Psoas muscle (tissue), 8 donors: Measurements from ENCODE around the gene PRRT2. TPM values are rescaled to one million over a fixed set of nuclear protein-coding genes. Genes with fewer than 3 reads are reported as not detected.

ENCODE experiments used
- ATAC-seq, 4 donors: fragments of 200-7000 bp; cut with Tn5 transposase; one replicate each; pipeline ENCODE4 v1.9.1; 2020; ENCODE audit warnings: moderate library complexity in 3 of 4, mild to moderate bottlenecking in 2 of 4
- DNase-seq, 2 donors: peaks; one replicate each; pipeline ENCODE4 v3.0.0-alpha.2; 2020
- H3K27ac ChIP-seq: fragments of 200-600 bp; one replicate; pipeline ENCODE4 v1.8.0; 2022
- H3K27me3 ChIP-seq, 3 donors: fragments of 200-600 bp in 1 of 3; one replicate each; pipeline versions ENCODE4 v1.6.1 to v1.8.0; 2013 to 2022; ENCODE audit warnings: low read length in 2 of 3, mild to moderate bottlenecking in 2 of 3, moderate library complexity in 1 of 3; ENCODE audit not compliant: insufficient read depth in 3 of 3
- H3K36me3 ChIP-seq, 2 donors: fragments of 200-600 bp in 1 of 2; one replicate each; pipeline versions ENCODE4 v1.6.1 to v1.8.0; 2013 to 2022; ENCODE audit warnings: low read depth in 1 of 2, mild to moderate bottlenecking in 1 of 2, moderate library complexity in 1 of 2; ENCODE audit not compliant: insufficient read depth in 1 of 2
- H3K4me1 ChIP-seq: fragments of 200-600 bp; one replicate; pipeline ENCODE4 v1.8.0; 2022
- H3K4me3 ChIP-seq: fragments of 200-600 bp; one replicate; pipeline ENCODE4 v1.8.0; 2022; ENCODE audit warnings: mild to moderate bottlenecking
- H3K9me3 ChIP-seq: fragments of 200-600 bp; one replicate; pipeline ENCODE4 v1.8.0; 2022
- CTCF ChIP-seq: fragments of 200-600 bp; IDR thresholded peaks from one replicate; pipeline ENCODE4 v1.8.0; 2022; ENCODE audit warnings: antibody characterized with exemption
- WGBS, 3 donors: extraction: QIAGEN DNeasy Blood & Tissue Kit; methylation state at CpG; one replicate each; pipeline versions ENCODE4 v1.1.6 to v1.1.7; 2013; 5-methylcytosine and 5-hydroxymethylcytosine counted together
- intact Hi-C, 2 donors: fragments of 100-400 bp; cut with DNase I; formaldehyde crosslinking; loops; one replicate each; pipeline versions ENCODE4 v1.11.0 to v1.14.2; 2022
- polyA plus RNA-seq, 3 donors: library from polyadenylated mRNA; stranded (reverse); fragments of 200-250 nt; gene quantifications; one replicate each; pipeline ENCODE4 v1.2.3, GENCODE V29; 2013
- total RNA-seq, 4 donors: library from RNA; stranded (reverse); fragmentation: NEBNext Ultra II Directional in 2 of 4; extraction: Animal tissue kit (Norgen Biotek cat#: 25700) in 2 of 4; gene quantifications; one replicate each; pipeline versions ENCODE4 v1.2.1 to v1.2.4, GENCODE V29; 2021 to 2023
- donor health status: healthy with polysubstance abuse.
- donor health status: DM: no; HTN: no; CAD: no; lungs with moderate emphysema.
- donor health status: Bipolar disorder and iron deficiency.
- donor health status: healthy.
- donor health status: DM: yes; HTN: yes; CAD: no.
- donor health status: DM: no; HTN: no; CAD: no.
- donor health status: DM: no; HTN: no; CAD: no.
- donor health status: DM: yes; HTN: yes; CAD: no.

The PRRT2 gene
- total and polyA plus RNA-seq, 7 donors: 0.17 to 1.8 (median 0.44) TPM

- Histone ChIP-seq H3K9me3 (no peaks in the 10 kb centered on the region), H3K4me3 (peak within 1 kb of the TSS; percentile 95), H3K27me3 (no peaks in the 10 kb centered on the region), H3K27ac (peak within 1 kb of the TSS; percentile 85), H3K36me3 (peaks cover 0 to 34% of the 10 kb centered on the region in 2 donors), H3K4me1 (peaks cover 10% of the 10 kb centered on the region)
- peak; percentile 95 to 97 for DNase-seq
- intact Hi-C loops: loop anchor here (5.0 kb wide), 3 partner anchors 46 to 144 kb away; partner anchors contain the start of genes PAGR1 (in 1 of the 2) and TAOK2 (in 1 of the 2)
- WGBS, 3 donors: 0% methylated on average over 44 to 57 of the region's 57 CpGs
- TF ChIP-seq CTCF: peak; percentile 39
- peak; percentile 98 to 99 (median 99) for ATAC-seq
Observed at GRCh38 chr16:29862884-29863668, 51.1 kb downstream of the PRRT2 start, which contains the start of gene CDIPT. CDIPT (minus strand) TSS chr16:29863226; CDS start chr16:29862857, 369 bp downstream.

GRCh38 chr16:29863669-29863984 lies 51.6 kb downstream of the PRRT2 start:
- DNase-seq (no peak), ATAC-seq (no peak)
- no peaks in the 10 kb centered on the region for H3K27me3 ChIP-seq
- 11 to 31% (median 31%) methylated on average over 11 to 16 of the region's 16 CpGs for WGBS, 3 donors
- peaks cover 10% of the 10 kb centered on the region for H3K4me1 ChIP-seq
- H3K4me3 ChIP-seq: peak overlapping the region; percentile 95
- peaks cover 0 to 30% of the 10 kb centered on the region in 2 donors for H3K36me3 ChIP-seq
- no peaks in the 10 kb centered on the region for H3K9me3 ChIP-seq
- peak overlapping the region; percentile 85 for H3K27ac ChIP-seq
- no peak for TF ChIP-seq CTCF
- intact Hi-C loops: loop anchor here (5.0 kb wide), 3 partner anchors 46 to 144 kb away; partner anchors contain the start of genes PAGR1 (in 1 of the 2) and TAOK2 (in 1 of the 2)

- ATAC-seq: no peak
- Histone ChIP-seq H3K27ac (no peak overlapping the region), H3K36me3 (peaks cover 0 to 24% of the 10 kb centered on the region in 2 donors), H3K4me1 (peaks cover 10% of the 10 kb centered on the region), H3K27me3 (no peaks in the 10 kb centered on the region), H3K9me3 (no peaks in the 10 kb centered on the region), H3K4me3 (peak overlapping the region; percentile 95)
- 77 to 82% (median 77%) methylated on average over 8 to 9 of the region's 9 CpGs for WGBS, 3 donors
- intact Hi-C loops: loop anchor here (5.0 kb wide), 3 partner anchors 47 to 143 kb away; partner anchors contain the start of genes PAGR1 (in 1 of the 2) and TAOK2 (in 1 of the 2)
- DNase-seq: no peak
- TF ChIP-seq CTCF: no peak
Observed at GRCh38 chr16:29864205-29864604, 52.2 kb downstream of the PRRT2 start.

Other genes starting within 250 kb of the PRRT2 start
- 1 to 10 TPM in 1 of 4 donors, under 1 TPM in 3; 0.54 to 1.5 (median 0.65) TPM for gene SPN, start 148.9 kb upstream of the PRRT2 start, total RNA-seq
- gene SPN, start 148.9 kb upstream of the PRRT2 start, polyA plus RNA-seq: under 1 TPM; 0.13 to 0.25 (median 0.22) TPM
- 1 to 10 TPM; 2.3 to 9.9 (median 3.0) TPM for gene QPRT, start 133.0 kb upstream of the PRRT2 start, total RNA-seq
- 1 to 10 TPM in 1 of 3 donors, under 1 TPM in 2; 0.75 to 1.4 (median 0.96) TPM for gene QPRT, start 133.0 kb upstream of the PRRT2 start, polyA plus RNA-seq
- under 1 TPM; 0.24 to 0.57 (median 0.46) TPM for gene C16orf54, start 66.2 kb upstream of the PRRT2 start, total RNA-seq
- gene C16orf54, start 66.2 kb upstream of the PRRT2 start, polyA plus RNA-seq: under 1 TPM; 0.03 to 0.04 (median 0.03) TPM
- not detected for gene ZG16, start 33.9 kb upstream of the PRRT2 start, total RNA-seq
- gene ZG16, start 33.9 kb upstream of the PRRT2 start, polyA plus RNA-seq: under 1 TPM; 0.01 to 0.03 (median 0.01) TPM
- gene KIF22, start 21.4 kb upstream of the PRRT2 start, total RNA-seq: 10 to 100 TPM; 12.6 to 23.8 (median 14.3) TPM
- 10 to 100 TPM; 13.4 to 15.5 (median 15.5) TPM for gene KIF22, start 21.4 kb upstream of the PRRT2 start, polyA plus RNA-seq
- 100 to 1,000 TPM; 112 to 161 (median 125) TPM for gene MAZ, start 5.7 kb upstream of the PRRT2 start, total RNA-seq
- 100 to 1,000 TPM in 2 of 3 donors, 10 to 100 TPM in 1; 94.9 to 193 (median 131) TPM for gene MAZ, start 5.7 kb upstream of the PRRT2 start, polyA plus RNA-seq
- 10 to 100 TPM in 3 of 4 donors, 1 to 10 TPM in 1; 9.4 to 14.2 (median 11.0) TPM for gene PAGR1, start 4.0 kb downstream of the PRRT2 start, total RNA-seq
- 10 to 100 TPM; 19.8 to 36.8 (median 35.5) TPM for gene PAGR1, start 4.0 kb downstream of the PRRT2 start, polyA plus RNA-seq
- gene MVP, start 8.3 kb downstream of the PRRT2 start, total RNA-seq: 10 to 100 TPM; 27.9 to 75.9 (median 51.6) TPM
- gene MVP, start 8.3 kb downstream of the PRRT2 start, polyA plus RNA-seq: 10 to 100 TPM; 17.6 to 34.3 (median 34.1) TPM
- 10 to 100 TPM; 24.7 to 36.4 (median 32.3) TPM for gene CDIPT, start 51.0 kb downstream of the PRRT2 start, total RNA-seq
- 10 to 100 TPM; 33.3 to 54.3 (median 38.5) TPM for gene CDIPT, start 51.0 kb downstream of the PRRT2 start, polyA plus RNA-seq
- under 1 TPM; 0.17 to 0.86 (median 0.34) TPM for gene SEZ6L2, start 87.4 kb downstream of the PRRT2 start, total RNA-seq
- under 1 TPM; 0.05 to 0.23 (median 0.11) TPM for gene SEZ6L2, start 87.4 kb downstream of the PRRT2 start, polyA plus RNA-seq
- under 1 TPM in 2 of 4 donors, not detected in 2; 0.17 to 0.23 TPM for gene ASPHD1, start 88.3 kb downstream of the PRRT2 start, total RNA-seq
- under 1 TPM in 2 of 3 donors, not detected in 1; 0.04 to 0.12 TPM for gene ASPHD1, start 88.3 kb downstream of the PRRT2 start, polyA plus RNA-seq
- gene KCTD13, start 114.0 kb downstream of the PRRT2 start, total RNA-seq: 1 to 10 TPM; 3.3 to 5.4 (median 4.1) TPM
- 1 to 10 TPM; 2.2 to 5.4 (median 5.1) TPM for gene KCTD13, start 114.0 kb downstream of the PRRT2 start, polyA plus RNA-seq
- 10 to 100 TPM; 39.6 to 64.5 (median 50.3) TPM for gene TMEM219, start 149.9 kb downstream of the PRRT2 start, total RNA-seq
- gene TMEM219, start 149.9 kb downstream of the PRRT2 start, polyA plus RNA-seq: 10 to 100 TPM; 53.7 to 80.7 (median 60.4) TPM
- 10 to 100 TPM; 18.6 to 28.6 (median 22.0) TPM for gene TAOK2, start 161.7 kb downstream of the PRRT2 start, total RNA-seq
- 10 to 100 TPM; 15.7 to 30.2 (median 21.8) TPM for gene TAOK2, start 161.7 kb downstream of the PRRT2 start, polyA plus RNA-seq
- gene HIRIP3, start 183.4 kb downstream of the PRRT2 start, total RNA-seq: 10 to 100 TPM; 18.9 to 22.0 (median 20.7) TPM
- 10 to 100 TPM; 18.5 to 62.5 (median 23.1) TPM for gene HIRIP3, start 183.4 kb downstream of the PRRT2 start, polyA plus RNA-seq
- gene INO80E, start 184.0 kb downstream of the PRRT2 start, total RNA-seq: 10 to 100 TPM; 30.5 to 43.3 (median 34.1) TPM
- 10 to 100 TPM; 59.8 to 86.9 (median 77.3) TPM for gene INO80E, start 184.0 kb downstream of the PRRT2 start, polyA plus RNA-seq
- under 1 TPM in 2 of 4 donors, not detected in 2; 0.11 to 0.51 TPM for gene DOC2A, start 198.8 kb downstream of the PRRT2 start, total RNA-seq
- gene DOC2A, start 198.8 kb downstream of the PRRT2 start, polyA plus RNA-seq: under 1 TPM; 0.13 to 0.20 (median 0.15) TPM
- gene C16orf92, start 211.0 kb downstream of the PRRT2 start, total RNA-seq: not detected
- gene C16orf92, start 211.0 kb downstream of the PRRT2 start, polyA plus RNA-seq: not detected
- 1 to 10 TPM in 1 of 4 donors, under 1 TPM in 3; 0.17 to 1.9 (median 0.23) TPM for gene TLCD3B, start 219.1 kb downstream of the PRRT2 start, total RNA-seq
- gene TLCD3B, start 219.1 kb downstream of the PRRT2 start, polyA plus RNA-seq: under 1 TPM; 0.13 to 0.62 (median 0.17) TPM